ENCODE measurements around the gene BIRC2.

- TF ChIP-seq POLR2A (IDR thresholded peaks at IDR 0.05) (no peak), CTCF (IDR thresholded peaks at IDR 0.05) (no peak)
Observed at GRCh38 chr11:102426000-102426399, 79.0 kb downstream of the BIRC2 start.
